HepG2 (cell line): Measurements from ENCODE around the gene GPATCH8. TPM values are rescaled to one million over a fixed set of nuclear protein-coding genes. Genes with fewer than 3 reads are reported as not detected.

ENCODE experiments used
- ATF7 ChIP-seq, 2 experiments: fragments of 450-650 bp in 1 of 2; sonication (generic) in 1 of 2; formaldehyde crosslinking in 1 of 2; IDR thresholded peaks; 2 replicates each; pipeline versions ENCODE4 v1.4.0 to v1.6.1; 2016 to 2020; ENCODE audit warnings: antibody characterized with exemption in 1 of 2, mild to moderate bottlenecking in 1 of 2, missing genetic modification reagents in 1 of 2
- ATM ChIP-seq: fragments of 450-650 bp; IDR thresholded peaks from 2 replicates; pipeline ENCODE4 v1.7.1; 2017; ENCODE audit warnings: mild to moderate bottlenecking, borderline replicate concordance
- CCDC6 ChIP-seq: sonication (generic); formaldehyde crosslinking; IDR thresholded peaks from 2 replicates; pipeline ENCODE4 v1.8.1; 2022; ENCODE audit warnings: mild to moderate bottlenecking, missing genetic modification reagents, moderate library complexity
- CENPT ChIP-seq: sonication (generic); formaldehyde crosslinking; IDR thresholded peaks from 2 replicates; pipeline ENCODE4 v1.8.0; 2022; ENCODE audit warnings: low read depth, mild to moderate bottlenecking, moderate library complexity, missing genetic modification reagents
- CREB3 ChIP-seq: sonication (generic); formaldehyde crosslinking; IDR thresholded peaks from 2 replicates; pipeline ENCODE4 v1.5.0; 2020; ENCODE audit warnings: missing genetic modification reagents
- E2F1 ChIP-seq: sonication (generic); formaldehyde crosslinking; IDR thresholded peaks from 2 replicates; pipeline ENCODE4 v1.5.0; 2020; ENCODE audit warnings: missing genetic modification reagents
- ELF3 ChIP-seq: IDR thresholded peaks from 2 replicates; pipeline ENCODE4 v1.6.1; 2016; ENCODE audit warnings: missing genetic modification reagents, missing compliant biosample characterization
- EP300 ChIP-seq, 3 experiments: sonication (generic) in 1 of 3; formaldehyde crosslinking in 1 of 3; IDR thresholded peaks; 2 replicates each; pipeline versions ENCODE4 v1.5.1 to v1.6.1; 2011 to 2020; ENCODE audit warnings: low read depth in 2 of 3, low read length in 2 of 3, borderline replicate concordance in 1 of 3, improper control_type of control experiment in 1 of 3, mild to moderate bottlenecking in 1 of 3, missing genetic modification reagents in 1 of 3, moderate library complexity in 1 of 3
- IRF2 ChIP-seq: IDR thresholded peaks from 2 replicates; pipeline ENCODE4 v1.6.1; 2018; ENCODE audit warnings: missing genetic modification reagents, missing compliant biosample characterization
- ISX ChIP-seq: sonication (generic); formaldehyde crosslinking; conservative IDR thresholded peaks from 2 replicates; pipeline ENCODE4 v1.5.0; 2020; ENCODE audit warnings: missing genetic modification reagents
- KLF16 ChIP-seq, 2 experiments: sonication (generic) in 1 of 2; formaldehyde crosslinking in 1 of 2; IDR thresholded peaks; 2 replicates each; pipeline versions ENCODE4 v1.6.1 to v1.8.0; 2016 to 2023; ENCODE audit warnings: missing genetic modification reagents in 2 of 2, missing compliant biosample characterization in 1 of 2
- PHF21A ChIP-seq: sonication (generic); formaldehyde crosslinking; IDR thresholded peaks from 2 replicates; pipeline ENCODE4 v1.5.0; 2020; ENCODE audit warnings: mild to moderate bottlenecking, missing genetic modification reagents
- PREB ChIP-seq: sonication (generic); formaldehyde crosslinking; IDR thresholded peaks from 2 replicates; pipeline ENCODE4 v1.4.0; 2020; ENCODE audit warnings: missing genetic modification reagents
- RAD51 ChIP-seq: fragments of 450-650 bp; IDR thresholded peaks from 2 replicates; pipeline ENCODE4 v1.6.1; 2016; ENCODE audit warnings: borderline replicate concordance
- RBFOX2 ChIP-seq: fragments of 200-400 bp; formaldehyde crosslinking; IDR thresholded peaks from 2 replicates; pipeline ENCODE4 v1.6.1; 2017; ENCODE audit warnings: low read depth, mild to moderate bottlenecking, low read length
- SAFB2 ChIP-seq: sonication (generic); formaldehyde crosslinking; IDR thresholded peaks from 2 replicates; pipeline ENCODE4 v1.5.1; 2020; ENCODE audit warnings: missing genetic modification reagents, low read depth, mild to moderate bottlenecking, borderline replicate concordance
- TFDP1 ChIP-seq: IDR thresholded peaks from 2 replicates; pipeline ENCODE4 v1.6.1; 2016; ENCODE audit warnings: missing compliant biosample characterization, missing genetic modification reagents, borderline replicate concordance
- ZHX1 ChIP-seq: sonication (generic); formaldehyde crosslinking; IDR thresholded peaks from 2 replicates; pipeline ENCODE4 v1.8.1; 2022; ENCODE audit warnings: low read depth, mild to moderate bottlenecking, missing genetic modification reagents
- ZNF350 ChIP-seq: sonication (generic); formaldehyde crosslinking; IDR thresholded peaks from 2 replicates; pipeline ENCODE4 v1.4.0; 2020; ENCODE audit warnings: mild to moderate bottlenecking, low read depth, missing genetic modification reagents, borderline replicate concordance
- ZNF432 ChIP-seq: sonication (generic); formaldehyde crosslinking; IDR thresholded peaks from 2 replicates; pipeline ENCODE4 v1.5.0; 2020; ENCODE audit warnings: missing genetic modification reagents, mild to moderate bottlenecking, borderline replicate concordance
- ZNF441 ChIP-seq: sonication (generic); formaldehyde crosslinking; IDR thresholded peaks from 2 replicates; pipeline ENCODE4 v1.7.0; 2021; ENCODE audit warnings: missing genetic modification reagents, borderline replicate concordance
- ZNF468 ChIP-seq: sonication (generic); formaldehyde crosslinking; IDR thresholded peaks from 2 replicates; pipeline ENCODE4 v1.8.0; 2022; ENCODE audit warnings: mild to moderate bottlenecking, moderate library complexity, missing genetic modification reagents
- ZNF776 ChIP-seq: sonication (generic); formaldehyde crosslinking; IDR thresholded peaks from 2 replicates; pipeline ENCODE4 v1.4.0; 2020; ENCODE audit warnings: mild to moderate bottlenecking, missing genetic modification reagents
- ZNF850 ChIP-seq: sonication (generic); formaldehyde crosslinking; conservative IDR thresholded peaks from 2 replicates; pipeline ENCODE4 v1.9.0; 2021; ENCODE audit warnings: mild to moderate bottlenecking, missing genetic modification reagents
- polyA plus RNA-seq, 8 experiments: library from polyadenylated mRNA; depleted of rRNA in 3 of 8; stranded (reverse) in 7 of 8; unstranded in 1 of 8; fragments of >200 nt; fragmentation: Illumina TruSeq in 4 of 8; extraction: Trizol in 4 of 8; gene quantifications; 2 replicates each; pipeline versions ENCODE4 v1.2.1 to v1.2.3, GENCODE V29; 2011 to 2016; ENCODE audit warnings: low read depth in 4 of 8, missing spikeins in 1 of 8, mixed read lengths in 1 of 8; ENCODE audit not compliant: insufficient read depth in 1 of 8
- total RNA-seq, 5 experiments: library from RNA; depleted of rRNA; stranded (reverse); fragments of >200 nt; fragmentation: Illumina TruSeq; extraction: Trizol; gene quantifications; 2 replicates each; pipeline ENCODE4 v1.2.3, GENCODE V29; 2016; ENCODE audit warnings: low read depth in 1 of 5

Gene GPATCH8
- total and polyA plus RNA-seq, 2 of the 13 experiments (the other 11 are each of a cell fraction or from before 2014, with no cell fraction given): 20.7 to 21.5 TPM

GRCh38 chr17:44552361-44552760 is 49.2 kb upstream of the GPATCH8 start (continued):
- TF ChIP-seq CCDC6 (CRISPR knock-in tag) (0 out of 2 replicates have a peak, but pooled peaks have one; percentile 34), ATF7 (IDR thresholded peaks at IDR 0.05) (no peak), ATF7 (CRISPR knock-in tag; IDR thresholded peaks at IDR 0.05) (no peak), ZNF850 (CRISPR knock-in tag) (no peak), ISX (CRISPR knock-in tag) (no peak), E2F1 (no peak), ZNF776 (CRISPR knock-in tag) (no peak), PREB (no peak), TFDP1 (CRISPR knock-in tag) (peak; percentile 52; the same call in 1 of the 2 replicates), IRF2 (CRISPR knock-in tag) (no peak), ZNF468 (CRISPR knock-in tag) (no peak), ZNF441 (CRISPR knock-in tag) (no peak), CENPT (CRISPR knock-in tag) (no peak), ZHX1 (CRISPR knock-in tag) (no peak), RBFOX2 (no peak), ELF3 (CRISPR knock-in tag) (no peak), RAD51 (no peak), EP300 (IDR thresholded peaks at IDR 0.05; ENCODE audit: low read depth in 2 of 2, low read length in 2 of 2) (peak in 1 of 2 experiments; percentile 12; a peak in 1 of 4 replicates), EP300 (CRISPR knock-in tag; IDR thresholded peaks at IDR 0.05; ENCODE audit: borderline replicate concordance) (no peak), ZNF432 (CRISPR knock-in tag) (no peak), CREB3 (CRISPR knock-in tag) (no peak), PHF21A (CRISPR knock-in tag) (no peak), ATM (no peak), SAFB2 (no peak), KLF16 (CRISPR knock-in tag; IDR thresholded peaks at IDR 0.05) (no peak), ZNF350 (CRISPR knock-in tag) (no peak)
